NCI-H2196 (cell line): Measurements from ENCODE around the gene CTBP1.

Experiments used
- DNase-seq: peaks from one replicate; lab custom pipeline; 2025; ENCODE audit not compliant: unreplicated experiment; lab: John Stamatoyannopoulos, UW

Gene CTBP1

DNA sequence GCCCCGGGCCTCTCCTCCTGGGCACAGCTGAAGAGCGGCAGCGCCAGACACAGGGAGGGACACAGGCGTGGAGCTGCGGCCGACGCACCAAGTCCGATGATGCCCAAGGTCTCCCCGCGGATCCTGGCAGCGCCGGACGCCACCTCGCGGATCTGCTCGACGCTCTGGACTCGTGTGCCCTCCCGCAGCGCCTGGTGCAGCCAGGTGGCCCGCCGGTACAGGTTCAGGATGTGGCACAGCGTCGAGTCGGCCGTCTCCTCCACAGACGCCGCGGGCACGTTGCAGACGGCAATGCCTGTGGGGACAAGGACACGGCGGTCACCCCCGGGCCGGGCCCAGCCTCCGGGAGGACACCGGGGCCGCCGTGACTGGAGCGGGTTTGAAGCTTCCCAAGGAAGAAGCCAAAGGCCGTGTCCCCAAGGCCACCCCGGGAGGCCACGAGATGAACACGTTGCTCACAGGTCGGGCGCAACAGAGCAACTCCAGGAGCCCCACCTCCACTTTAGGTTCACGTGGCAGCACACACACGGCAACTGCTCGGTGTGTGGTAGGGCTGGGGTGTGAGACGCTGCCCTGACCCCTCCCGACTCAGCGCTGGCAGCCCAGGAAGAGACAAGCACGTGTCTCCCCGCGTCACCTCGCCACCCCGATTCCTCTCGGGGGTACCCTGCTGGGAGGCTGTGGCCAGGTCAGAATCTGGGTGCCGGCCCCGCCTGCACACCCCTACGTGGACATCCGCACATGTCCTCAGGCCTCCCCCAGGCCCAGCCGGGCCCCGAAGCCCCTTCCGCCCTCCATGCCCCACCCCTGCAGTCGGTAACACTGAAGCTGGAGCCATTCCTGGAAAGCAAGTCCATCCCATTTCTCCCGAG lies 23.4 kb downstream of the CTBP1 start:
- no peak for DNase-seq

- no peak for DNase-seq
Observed at GRCh38 chr4:1223841-1224809, 24.8 kb downstream of the CTBP1 start.

DNA sequence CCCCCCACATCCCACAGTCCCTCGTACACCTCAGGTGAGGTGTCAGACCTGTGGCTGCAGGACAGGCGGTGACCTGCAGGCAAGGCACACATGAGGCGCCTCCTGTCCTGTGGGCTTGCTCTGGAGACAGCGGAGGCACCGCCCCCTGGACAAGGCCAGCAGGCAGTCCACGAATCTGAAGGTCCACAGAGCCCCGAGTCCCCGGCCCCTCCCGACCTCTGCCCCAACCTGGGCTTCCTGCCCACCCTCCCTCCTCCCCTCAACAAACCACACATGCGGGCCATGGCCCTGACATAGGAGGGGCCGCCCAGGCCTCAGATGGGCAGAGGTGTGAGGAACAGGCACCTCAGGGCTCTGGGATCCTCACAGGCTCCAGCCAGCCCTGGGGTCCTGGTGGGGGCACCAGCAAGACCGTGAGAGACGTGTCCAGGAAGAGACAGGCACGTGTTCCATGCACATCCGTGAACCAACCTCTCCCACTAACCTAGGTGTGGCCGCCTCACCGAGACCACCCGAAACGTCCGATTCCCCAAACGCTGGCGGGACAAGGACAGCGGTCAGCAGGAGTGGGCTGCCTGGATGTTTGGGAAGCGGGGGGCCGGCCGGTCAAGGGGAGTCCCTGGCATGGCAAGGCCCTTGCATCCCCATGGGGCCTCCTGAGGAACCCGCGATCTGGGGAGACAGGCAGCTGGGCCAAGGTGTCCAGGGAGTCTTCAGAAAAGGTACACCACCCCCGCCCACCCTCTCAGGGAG lies 25.8 kb downstream of the CTBP1 start:
- no peak for DNase-seq

GRCh38 chr4:1222036-1222789 lies 26.7 kb downstream of the CTBP1 start:
- DNase-seq = no peak

- DNase-seq = no peak
Observed at GRCh38 chr4:1221155-1221870, 27.6 kb downstream of the CTBP1 start.

GRCh38 chr4:1220566-1220965 lies 28.4 kb downstream of the CTBP1 start:
- DNase-seq = no peak

GRCh38 chr4:1219566-1219950 lies 29.4 kb downstream of the CTBP1 start:
- DNase-seq = no peak

DNA sequence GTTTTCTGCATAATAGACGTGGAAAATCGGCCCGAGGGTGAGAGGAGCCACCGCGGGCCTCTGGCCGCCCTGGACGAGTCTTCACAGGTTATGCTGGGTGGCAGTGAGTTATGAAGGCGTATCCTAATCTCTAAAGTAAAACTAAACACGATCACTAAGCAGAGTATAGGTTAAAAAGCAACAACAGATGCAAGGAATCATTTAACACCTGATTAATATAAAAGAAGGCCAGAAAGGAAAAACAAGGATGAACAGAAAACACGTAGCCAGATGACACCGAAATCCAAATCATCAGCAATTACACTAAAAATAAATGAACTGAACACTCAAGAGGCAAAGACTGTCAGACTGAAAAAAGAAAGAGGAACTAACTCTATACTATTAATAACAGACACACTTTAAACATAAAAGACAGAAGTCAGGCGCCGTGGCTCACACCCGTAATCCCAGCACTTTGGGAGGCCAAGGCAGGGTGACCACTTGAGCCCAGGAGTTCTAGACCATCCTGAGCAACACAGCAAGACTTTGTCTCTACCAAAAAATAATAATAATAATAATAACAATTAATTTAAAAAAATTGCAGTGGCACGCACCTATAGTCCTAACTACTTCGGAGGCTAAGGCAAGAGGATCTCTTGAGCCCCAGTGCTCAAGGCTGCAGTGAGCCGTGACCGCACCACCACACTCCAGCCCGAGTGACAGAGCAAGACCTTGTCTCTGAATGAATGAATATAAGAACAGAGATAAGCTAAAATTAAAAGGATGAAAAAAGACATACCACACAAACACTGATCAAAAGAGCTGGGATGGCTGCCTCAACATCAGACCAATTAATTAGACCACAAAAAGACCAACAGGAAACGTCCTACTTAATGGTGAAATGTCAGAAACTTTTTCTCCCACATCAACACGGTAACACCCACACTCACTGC lies 30.0 kb downstream of the CTBP1 start:
- DNase-seq = no peak

GRCh38 chr4:1217366-1217765 lies 31.6 kb downstream of the CTBP1 start:
- no peak for DNase-seq

DNA sequence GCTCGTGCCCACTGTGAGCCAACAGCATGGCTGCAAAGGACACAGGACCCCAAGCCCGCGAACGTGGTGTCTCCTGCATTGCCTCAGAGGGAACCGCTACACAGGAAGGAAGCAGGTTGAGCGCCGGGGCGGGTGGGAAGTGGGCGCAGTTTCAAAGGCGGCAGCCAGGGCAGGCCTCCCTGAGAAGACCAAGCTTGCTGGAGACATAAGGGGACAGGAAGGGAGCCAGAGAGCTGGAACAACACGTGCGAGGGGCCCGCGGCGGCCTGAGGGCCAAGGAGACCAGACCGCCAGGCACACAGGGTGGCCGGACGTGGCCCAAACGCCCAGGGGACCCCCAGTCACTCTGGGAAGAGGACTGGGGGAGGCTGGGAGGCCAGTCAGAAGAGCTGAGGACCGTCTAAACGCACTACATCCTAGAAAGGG lies 32.0 kb downstream of the CTBP1 start:
- DNase-seq = no peak

GRCh38 chr4:1216076-1216614 lies 32.8 kb downstream of the CTBP1 start:
- DNase-seq = no peak

DNA sequence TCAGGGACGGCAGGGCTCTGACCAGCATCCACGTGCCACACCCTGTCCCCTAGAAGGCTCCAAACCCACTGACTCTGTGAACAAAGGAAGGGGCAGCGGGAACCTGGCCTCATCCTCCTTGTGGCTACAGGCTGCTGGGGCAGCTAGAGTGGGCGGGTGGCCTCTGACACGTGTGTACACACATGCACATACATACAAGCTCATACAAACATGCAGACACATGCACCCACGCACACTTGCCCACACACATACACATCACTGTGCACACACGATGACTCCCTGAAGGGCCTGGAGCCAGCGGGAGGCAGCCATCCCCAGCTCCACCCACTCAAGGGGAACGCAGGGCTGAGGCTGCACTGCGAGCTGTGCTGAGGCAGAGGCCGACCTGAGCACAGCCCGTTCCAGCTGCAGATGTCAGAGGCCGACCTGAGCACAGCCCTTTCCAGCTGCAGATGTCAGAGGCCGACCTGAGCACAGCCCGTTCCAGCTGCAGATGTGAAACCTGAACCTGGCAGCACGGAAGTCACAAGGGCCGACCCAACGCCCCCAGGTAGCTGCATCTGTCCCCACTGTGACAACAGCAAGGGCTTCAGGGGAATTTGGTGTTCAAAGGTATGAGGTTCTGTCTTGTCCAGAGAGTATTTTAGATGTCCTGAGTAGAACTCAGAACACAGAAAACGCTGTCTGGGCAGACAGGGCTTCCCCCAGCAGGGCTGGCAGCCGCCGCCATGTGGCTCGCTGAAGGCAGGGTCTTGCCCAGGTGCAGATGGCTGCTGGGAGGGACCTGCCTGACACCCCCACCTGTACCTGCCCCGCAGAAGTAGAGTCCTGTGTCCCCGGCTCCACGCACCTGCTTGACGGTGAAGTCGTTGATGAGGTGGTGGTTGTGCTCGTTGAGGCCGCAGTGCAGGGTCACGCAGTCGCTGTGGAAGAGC lies 33.5 kb downstream of the CTBP1 start:
- DNase-seq = no peak

- DNase-seq = no peak
Observed at GRCh38 chr4:1214101-1215095, 34.5 kb downstream of the CTBP1 start.

- no peak for DNase-seq
Observed at GRCh38 chr4:1213336-1213995, 35.5 kb downstream of the CTBP1 start.

GRCh38 chr4:1212546-1213335 lies 36.2 kb downstream of the CTBP1 start:
- no peak for DNase-seq
